NCI-H524 (cell line): ENCODE measurements around the gene XPC.
"Not testable (repeated sequence)": the region's sequence is repeated elsewhere in the genome, so short reads cannot be mapped to it uniquely, and the experiment has no call there.

ENCODE experiments used
- DNase-seq, 2 experiments: peaks; one replicate each; lab custom pipeline; 2025; lab: John Stamatoyannopoulos, UW

XPC gene

DNA sequence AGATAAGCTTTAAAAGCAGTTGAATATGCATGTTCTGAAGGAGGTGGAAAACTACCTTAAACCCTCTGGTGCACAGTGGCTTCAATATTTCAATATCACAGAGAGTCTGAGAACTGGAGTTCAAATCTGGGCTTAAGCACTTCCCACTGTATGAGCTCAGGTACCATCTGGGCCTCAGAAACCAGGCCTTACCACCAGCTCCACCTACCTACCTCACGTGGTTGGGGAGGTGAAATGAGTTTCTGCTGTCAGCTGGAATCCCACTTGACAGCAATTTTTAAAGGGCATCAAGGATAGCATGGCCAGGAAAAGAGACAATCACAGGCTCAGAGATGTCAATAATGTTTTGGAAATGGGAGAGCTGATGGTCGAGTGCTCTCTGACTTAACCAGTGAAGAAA, 58.8 kb downstream of the XPC start:
- no peak for DNase-seq

DNA sequence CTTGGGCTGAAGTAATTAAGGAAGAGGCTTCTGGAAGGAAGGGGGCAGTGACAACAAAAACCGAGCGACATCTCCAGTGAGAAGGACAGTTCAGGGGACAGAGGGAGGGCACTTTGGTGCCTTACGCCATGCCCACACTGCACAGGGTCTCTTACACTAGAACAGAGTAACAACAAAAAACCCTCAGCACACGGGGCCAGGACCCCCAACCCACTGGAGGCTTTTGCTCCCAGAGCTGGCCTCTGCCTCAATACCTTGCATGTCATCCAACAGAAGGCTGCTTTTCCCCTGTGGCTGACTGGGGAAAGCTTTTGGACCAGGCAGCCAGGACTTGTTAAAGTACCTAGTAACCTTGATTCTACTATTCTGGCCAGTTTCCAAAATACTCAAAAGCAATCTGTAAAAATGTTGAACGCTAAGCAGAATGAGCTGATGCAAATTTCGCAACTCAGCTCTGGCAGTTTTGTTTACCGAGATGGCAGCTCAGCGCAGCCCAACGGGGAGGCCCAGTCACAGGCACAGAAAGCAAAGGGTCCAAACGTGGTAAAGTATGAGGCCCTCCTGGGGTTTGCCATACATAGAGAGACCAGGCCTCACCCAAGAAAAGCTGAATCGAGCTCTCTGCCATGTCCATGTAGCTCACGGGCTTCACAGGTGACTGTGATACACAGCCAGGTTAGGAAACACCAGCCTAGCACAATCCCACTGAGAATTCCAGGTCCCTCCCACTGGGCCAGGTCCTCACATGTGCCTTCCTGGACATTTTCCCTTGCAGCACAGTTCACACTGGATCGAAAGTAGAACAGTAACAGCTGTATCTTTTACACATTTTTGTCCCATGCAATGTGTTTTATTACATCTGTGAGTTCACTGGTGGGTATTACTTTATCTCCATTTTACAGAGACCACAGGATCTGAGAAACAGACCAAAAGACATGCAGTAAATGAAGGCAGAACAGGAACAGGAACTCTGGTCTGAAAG, 59.7 kb downstream of the XPC start:
- DNase-seq: no peak

DNA sequence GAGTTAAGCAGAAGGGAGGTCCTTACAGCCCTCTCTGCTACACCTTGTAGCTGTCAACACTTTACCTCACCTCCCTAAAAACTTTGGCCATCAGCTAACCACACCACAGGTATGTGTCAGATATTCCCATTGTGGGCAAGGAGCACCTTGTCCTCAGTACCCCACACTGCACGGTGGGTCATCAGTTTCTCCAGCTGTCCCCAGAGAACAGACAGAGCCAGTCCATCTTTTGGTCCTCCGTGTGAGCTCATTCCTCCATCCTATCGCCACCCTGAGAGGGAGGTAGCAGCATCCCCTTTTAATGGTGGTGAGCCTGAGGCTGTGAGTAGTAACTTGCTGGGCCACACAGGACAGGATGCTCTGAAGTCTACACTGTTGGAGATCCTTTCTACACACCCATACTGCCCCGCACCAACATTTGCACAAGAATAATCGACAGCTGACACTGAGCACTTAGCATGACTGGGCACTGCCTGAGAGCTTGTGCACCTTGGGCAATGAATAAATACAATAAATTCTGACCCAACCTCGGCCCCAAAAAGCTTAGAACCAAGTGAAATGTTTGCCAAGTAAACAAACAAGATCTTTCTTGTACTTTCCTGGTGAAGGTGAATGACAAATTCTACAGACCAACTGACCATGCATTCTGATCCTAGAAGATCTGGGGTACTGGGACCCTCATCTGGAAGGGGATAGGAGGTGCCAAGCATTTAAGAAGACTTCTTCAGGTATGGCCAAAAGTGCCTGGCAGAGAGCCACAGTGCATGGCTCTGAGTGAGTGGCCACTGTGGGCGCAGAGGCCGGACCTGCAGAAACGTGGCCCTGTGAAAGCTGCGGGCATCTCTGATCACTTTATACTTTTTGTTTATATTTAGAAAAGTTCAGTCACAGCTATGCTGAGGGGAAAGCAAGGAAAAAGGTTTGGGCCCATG, 60.7 kb downstream of the XPC start:
- no peak for DNase-seq

DNA sequence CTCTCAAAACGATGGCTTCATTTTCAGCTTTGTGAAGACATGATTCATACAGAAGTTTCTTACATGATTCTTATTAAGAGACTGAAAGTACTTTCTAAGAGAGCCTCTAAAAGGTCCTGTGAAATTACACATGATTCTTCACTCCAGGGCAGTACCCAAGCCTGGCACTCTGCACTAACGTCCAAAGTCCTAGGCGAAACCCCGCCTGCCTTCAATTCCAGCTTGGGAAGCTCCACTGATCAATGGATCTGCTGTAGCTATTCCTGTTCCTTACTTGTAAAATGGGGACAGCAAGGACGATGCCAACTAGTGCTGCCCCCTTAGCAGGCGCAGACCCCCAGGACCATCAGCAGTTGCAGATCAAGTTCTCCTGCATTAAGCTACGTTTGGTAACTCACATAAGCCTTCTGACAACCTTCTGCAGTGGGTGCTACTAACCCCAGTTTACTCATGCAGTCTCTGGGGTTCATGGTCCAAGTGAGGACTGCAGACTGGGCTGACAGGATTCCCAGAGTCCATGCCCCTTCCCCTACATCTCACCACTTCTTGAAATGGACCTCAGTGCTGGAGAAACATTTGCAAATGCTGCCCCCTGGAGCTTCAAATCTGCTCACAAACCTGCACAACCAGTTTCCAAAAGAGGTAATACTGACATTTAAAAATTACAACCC, 64.3 kb downstream of the XPC start:
- DNase-seq: peak in 1 of 2 experiments; percentile 6

DNA sequence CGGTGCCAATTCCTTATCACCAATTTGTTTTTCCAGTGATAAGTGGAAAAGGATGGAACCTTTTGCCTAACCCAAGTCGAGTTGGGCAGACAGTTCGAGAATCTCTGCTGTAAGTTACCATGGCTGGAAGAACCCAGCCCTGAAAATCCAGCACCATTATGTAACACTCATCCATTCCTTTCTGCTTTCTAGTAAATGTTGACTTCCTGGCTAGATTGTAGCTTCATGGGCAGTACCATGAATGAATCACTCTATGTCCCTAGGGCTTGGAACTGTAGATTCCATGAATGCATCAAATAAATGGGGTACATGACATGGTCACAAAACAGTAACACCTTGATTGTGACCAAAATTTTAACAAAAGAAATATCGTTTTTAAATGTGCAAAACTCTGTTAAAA, 67.7 kb downstream of the XPC start:
- DNase-seq: no peak

DNA sequence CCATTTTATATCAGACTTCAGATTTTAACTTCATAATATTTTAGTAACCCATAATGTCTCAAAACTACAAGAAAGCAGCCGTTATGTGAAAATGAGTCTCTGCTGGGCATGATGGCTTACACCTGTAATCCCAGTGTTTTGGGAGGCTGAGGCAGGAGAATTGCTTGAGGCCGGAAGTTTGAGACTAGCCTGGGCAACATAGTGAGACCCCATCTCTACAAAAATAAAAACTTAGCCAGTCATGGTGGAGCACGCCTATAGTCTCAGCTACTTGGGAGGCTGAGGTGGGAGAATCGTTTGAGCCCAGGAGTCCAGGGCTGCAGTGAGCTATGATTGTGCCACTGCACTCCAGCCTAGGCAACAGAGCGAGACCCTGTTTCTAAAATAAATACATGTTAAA, 68.6 kb downstream of the XPC start:
- DNase-seq: not testable (repeated sequence)

DNA sequence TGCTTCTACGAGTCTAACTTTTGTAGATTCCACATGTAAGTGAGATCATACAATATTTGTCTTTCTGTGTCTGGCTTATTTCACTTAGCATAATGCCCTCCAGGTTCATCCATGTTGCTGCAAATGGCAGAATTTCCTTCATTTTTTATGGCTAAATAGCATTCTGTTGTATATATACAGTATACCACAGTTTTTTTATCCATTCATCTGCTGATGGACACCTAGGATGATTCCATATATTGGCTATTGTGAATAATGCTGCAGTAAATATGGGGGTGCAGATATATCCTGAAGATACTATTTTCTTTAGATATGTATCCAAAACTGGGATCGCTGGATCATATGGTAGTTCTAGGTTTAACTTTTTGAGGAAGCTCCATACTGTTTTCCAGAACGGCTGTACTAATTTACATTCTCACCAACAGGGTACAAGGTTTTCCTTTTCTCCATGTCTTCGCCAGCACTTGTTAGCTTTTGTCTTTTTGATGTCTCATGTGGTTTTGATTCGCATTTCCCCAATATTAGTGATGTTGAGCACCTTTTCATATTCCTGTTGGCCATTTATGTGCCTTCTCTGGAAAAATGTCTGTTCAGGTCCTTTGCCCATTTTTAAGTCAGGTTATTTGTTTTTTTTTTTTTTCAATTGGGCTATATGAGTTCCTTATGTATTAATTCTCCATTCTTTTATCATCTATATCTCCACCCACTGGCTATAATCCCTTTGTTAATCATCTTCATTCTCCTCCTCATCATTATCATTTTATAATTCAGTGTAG, 80.6 kb downstream of the XPC start:
- DNase-seq: no peak

DNA sequence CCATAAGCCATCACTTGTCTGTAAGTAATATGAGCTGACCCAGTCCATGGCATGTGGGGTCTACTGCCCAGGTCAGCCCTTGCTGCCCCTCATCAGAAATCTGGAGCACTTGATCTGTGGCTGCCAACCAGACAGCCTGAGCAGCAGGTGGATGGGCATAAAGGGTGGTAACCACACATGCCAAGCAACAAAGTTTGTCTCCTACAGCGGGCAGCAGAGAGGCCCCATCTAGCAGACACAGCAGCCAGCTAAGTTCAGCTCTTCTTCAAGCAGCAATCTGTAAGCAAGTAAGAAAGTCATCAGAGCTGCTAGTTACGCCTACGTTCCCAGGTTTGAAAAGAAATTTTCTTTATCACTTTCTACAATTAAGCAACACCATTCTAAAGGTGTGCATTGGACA, 81.7 kb downstream of the XPC start:
- DNase-seq: no peak
